SK-N-SH treated with all-trans-retinoic acid at 6 μM for 48 hours (cell line): Measurements from ENCODE around the gene CHID1.

Experiments
- ATAC-seq: fragments of 200-7000 bp; cut with Tn5 transposase; 3 replicates; pipeline ENCODE4 v1.9.1; 2020; ENCODE audit warnings: mild to moderate bottlenecking, moderate library complexity
- ARNTL ChIP-seq: fragments of 450-650 bp; formaldehyde crosslinking; IDR thresholded peaks from 2 replicates; pipeline ENCODE4 v1.5.0; 2020; ENCODE audit warnings: low read depth, mild to moderate bottlenecking, moderate library complexity, borderline replicate concordance
- BACH2 ChIP-seq: fragments of 250-450 bp; sonication (Bioruptor Pico); IDR thresholded peaks from 2 replicates; pipeline ENCODE4 v1.9.0; 2021; ENCODE audit warnings: mild to moderate bottlenecking, borderline replicate concordance
- CREB5 ChIP-seq: fragments of 250-450 bp; sonication (Bioruptor Pico); IDR thresholded peaks from 2 replicates; pipeline ENCODE4 v1.5.1; 2020; ENCODE audit warnings: low read depth, mild to moderate bottlenecking, moderate library complexity
- CSDC2 ChIP-seq: fragments of 250-450 bp; sonication (Bioruptor Pico); IDR thresholded peaks from 2 replicates; pipeline ENCODE4 v1.5.0; 2020; ENCODE audit warnings: mild to moderate bottlenecking, moderate library complexity
- ESRRG ChIP-seq: fragments of 250-450 bp; sonication (Bioruptor Pico); IDR thresholded peaks from 2 replicates; pipeline ENCODE4 v1.6.1; 2021; ENCODE audit warnings: mild to moderate bottlenecking
- GLIS3 ChIP-seq: fragments of 250-450 bp; sonication (Bioruptor Pico); IDR thresholded peaks from 2 replicates; pipeline ENCODE4 v1.5.0; 2020; ENCODE audit warnings: mild to moderate bottlenecking, moderate library complexity
- ISL1 ChIP-seq: fragments of 250-450 bp; sonication (Bioruptor Pico); IDR thresholded peaks from 2 replicates; pipeline ENCODE4 v2.1.2; 2022; ENCODE audit warnings: mild to moderate bottlenecking, moderate library complexity
- OSR1 ChIP-seq: fragments of 250-450 bp; sonication (Bioruptor Pico); IDR thresholded peaks from 2 replicates; pipeline ENCODE4 v1.8.0; 2022; ENCODE audit warnings: moderate library complexity, mild to moderate bottlenecking, inconsistent platforms
- POU6F1 ChIP-seq: fragments of 250-450 bp; sonication (Bioruptor Pico); IDR thresholded peaks from 2 replicates; pipeline ENCODE4 v1.8.0; 2021; ENCODE audit warnings: low read depth, mild to moderate bottlenecking, moderate library complexity, borderline replicate concordance
- PPARA ChIP-seq: fragments of 250-450 bp; sonication (Bioruptor Pico); IDR thresholded peaks from 2 replicates; pipeline ENCODE4 v1.5.0; 2020; ENCODE audit warnings: mild to moderate bottlenecking, borderline replicate concordance
- RARB ChIP-seq: fragments of 250-450 bp; sonication (Bioruptor Pico); IDR thresholded peaks from 2 replicates; pipeline ENCODE4 v1.8.0; 2021; ENCODE audit warnings: mild to moderate bottlenecking, moderate library complexity
- SNAI2 ChIP-seq: fragments of 250-450 bp; sonication (Bioruptor Pico); IDR thresholded peaks from 2 replicates; pipeline ENCODE4 v1.5.0; 2020; ENCODE audit warnings: mild to moderate bottlenecking, moderate library complexity
- TCF4 ChIP-seq: fragments of 250-450 bp; sonication (Bioruptor Pico); IDR thresholded peaks from 2 replicates; pipeline ENCODE4 v1.8.0; 2021; ENCODE audit warnings: mild to moderate bottlenecking, moderate library complexity, borderline replicate concordance
- TOX ChIP-seq: fragments of 250-450 bp; sonication (Bioruptor Pico); IDR thresholded peaks from 2 replicates; pipeline ENCODE4 v1.8.0; 2021; ENCODE audit warnings: mild to moderate bottlenecking, moderate library complexity, borderline replicate concordance
- TSHZ2 ChIP-seq: fragments of 250-450 bp; sonication (Bioruptor Pico); IDR thresholded peaks from 2 replicates; pipeline ENCODE4 v1.5.0; 2020; ENCODE audit warnings: mild to moderate bottlenecking, moderate library complexity
- ZC3H10 ChIP-seq: fragments of 250-450 bp; sonication (Bioruptor Pico); IDR thresholded peaks from 2 replicates; pipeline ENCODE4 v1.5.1; 2021; ENCODE audit warnings: mild to moderate bottlenecking, moderate library complexity
- ZFP3 ChIP-seq: fragments of 250-450 bp; sonication (Bioruptor Pico); IDR thresholded peaks from 2 replicates; pipeline ENCODE4 v1.5.0; 2020; ENCODE audit warnings: mild to moderate bottlenecking, moderate library complexity
- ZFP30 ChIP-seq: fragments of 450-650 bp; formaldehyde crosslinking; IDR thresholded peaks from 2 replicates; pipeline ENCODE4 v1.5.0; 2022; ENCODE audit warnings: mild to moderate bottlenecking, moderate library complexity
- ZNF70 ChIP-seq: fragments of 450-650 bp; formaldehyde crosslinking; IDR thresholded peaks from 2 replicates; pipeline ENCODE4 v1.5.0; 2020; ENCODE audit warnings: mild to moderate bottlenecking, moderate library complexity
- ZNF8 ChIP-seq: fragments of 450-650 bp; formaldehyde crosslinking; IDR thresholded peaks from 2 replicates; pipeline ENCODE4 v1.5.0; 2020; ENCODE audit warnings: mild to moderate bottlenecking, moderate library complexity
- TF ChIP-seq, protein P1 (sequence below): fragments of 250-450 bp; sonication (Bioruptor Pico); IDR thresholded peaks from 2 replicates; pipeline ENCODE4 v1.5.1; 2021; ENCODE audit warnings: mild to moderate bottlenecking, moderate library complexity
- TF ChIP-seq, protein P2 (sequence below): fragments of 250-450 bp; sonication (Bioruptor Pico); IDR thresholded peaks from 2 replicates; pipeline ENCODE4 v1.8.0; 2020; ENCODE audit warnings: mild to moderate bottlenecking, moderate library complexity, borderline replicate concordance

Gene CHID1

GRCh38 chr11:863023-863909 lies 47.3 kb downstream of the CHID1 start:
- ATAC-seq = no peak
- TF ChIP-seq ARNTL (CRISPR knock-in tag) (no peak), RARB (CRISPR knock-in tag) (no peak), ESRRG (CRISPR knock-in tag) (no peak), TCF4 (no peak), ZNF70 (no peak), OSR1 (CRISPR knock-in tag) (no peak), BACH2 (CRISPR knock-in tag) (no peak), POU6F1 (CRISPR knock-in tag) (no peak), CSDC2 (no peak), PPARA (CRISPR knock-in tag) (no peak), ZFP30 (CRISPR knock-in tag) (no peak), GLIS3 (no peak), ZC3H10 (no peak), ZFP3 (CRISPR knock-in tag) (no peak), TSHZ2 (CRISPR knock-in tag) (no peak), SNAI2 (CRISPR knock-in tag) (no peak), ZNF8 (no peak)
- TF ChIP-seq, protein P1, sequence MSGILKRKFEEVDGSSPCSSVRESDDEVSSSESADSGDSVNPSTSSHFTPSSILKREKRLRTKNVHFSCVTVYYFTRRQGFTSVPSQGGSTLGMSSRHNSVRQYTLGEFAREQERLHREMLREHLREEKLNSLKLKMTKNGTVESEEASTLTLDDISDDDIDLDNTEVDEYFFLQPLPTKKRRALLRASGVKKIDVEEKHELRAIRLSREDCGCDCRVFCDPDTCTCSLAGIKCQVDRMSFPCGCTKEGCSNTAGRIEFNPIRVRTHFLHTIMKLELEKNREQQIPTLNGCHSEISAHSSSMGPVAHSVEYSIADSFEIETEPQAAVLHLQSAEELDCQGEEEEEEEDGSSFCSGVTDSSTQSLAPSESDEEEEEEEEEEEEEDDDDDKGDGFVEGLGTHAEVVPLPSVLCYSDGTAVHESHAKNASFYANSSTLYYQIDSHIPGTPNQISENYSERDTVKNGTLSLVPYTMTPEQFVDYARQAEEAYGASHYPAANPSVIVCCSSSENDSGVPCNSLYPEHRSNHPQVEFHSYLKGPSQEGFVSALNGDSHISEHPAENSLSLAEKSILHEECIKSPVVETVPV = no peak
- TF ChIP-seq, protein P2, sequence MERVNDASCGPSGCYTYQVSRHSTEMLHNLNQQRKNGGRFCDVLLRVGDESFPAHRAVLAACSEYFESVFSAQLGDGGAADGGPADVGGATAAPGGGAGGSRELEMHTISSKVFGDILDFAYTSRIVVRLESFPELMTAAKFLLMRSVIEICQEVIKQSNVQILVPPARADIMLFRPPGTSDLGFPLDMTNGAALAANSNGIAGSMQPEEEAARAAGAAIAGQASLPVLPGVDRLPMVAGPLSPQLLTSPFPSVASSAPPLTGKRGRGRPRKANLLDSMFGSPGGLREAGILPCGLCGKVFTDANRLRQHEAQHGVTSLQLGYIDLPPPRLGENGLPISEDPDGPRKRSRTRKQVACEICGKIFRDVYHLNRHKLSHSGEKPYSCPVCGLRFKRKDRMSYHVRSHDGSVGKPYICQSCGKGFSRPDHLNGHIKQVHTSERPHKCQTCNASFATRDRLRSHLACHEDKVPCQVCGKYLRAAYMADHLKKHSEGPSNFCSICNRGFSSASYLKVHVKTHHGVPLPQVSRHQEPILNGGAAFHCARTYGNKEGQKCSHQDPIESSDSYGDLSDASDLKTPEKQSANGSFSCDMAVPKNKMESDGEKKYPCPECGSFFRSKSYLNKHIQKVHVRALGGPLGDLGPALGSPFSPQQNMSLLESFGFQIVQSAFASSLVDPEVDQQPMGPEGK (CRISPR knock-in tag) = no peak

DNA sequence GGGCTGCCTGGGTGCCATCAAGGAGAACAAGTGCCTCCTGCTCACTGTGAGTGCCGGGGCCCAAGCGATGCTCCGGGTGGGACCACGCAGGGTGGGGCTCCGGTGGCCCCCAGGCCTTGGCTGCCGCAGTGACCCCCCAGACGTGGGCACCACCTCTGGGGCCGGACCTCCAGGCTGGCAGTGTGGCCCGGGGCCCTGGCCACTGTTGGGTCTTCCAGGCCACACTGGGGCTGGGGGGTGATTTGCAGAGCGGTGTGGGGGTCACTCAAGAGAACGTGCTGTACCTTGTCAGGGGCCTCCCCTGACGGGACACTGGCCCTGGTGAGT lies 48.0 kb downstream of the CHID1 start:
- TF ChIP-seq CREB5 (CRISPR knock-in tag) (no peak), ARNTL (CRISPR knock-in tag) (no peak), ESRRG (CRISPR knock-in tag) (no peak), TOX (CRISPR knock-in tag) (no peak), OSR1 (CRISPR knock-in tag) (no peak), ISL1 (CRISPR knock-in tag) (no peak), ZFP3 (CRISPR knock-in tag) (no peak), ZFP30 (CRISPR knock-in tag) (no peak), PPARA (CRISPR knock-in tag) (no peak), ZNF8 (no peak), GLIS3 (no peak), ZC3H10 (no peak), TCF4 (no peak), CSDC2 (no peak), POU6F1 (CRISPR knock-in tag) (no peak)
- TF ChIP-seq, protein P2 (CRISPR knock-in tag) = no peak
- TF ChIP-seq, protein P1 = no peak
- no peak for ATAC-seq
